K562 (cell line): ENCODE data around the gene PTPN11. TPM values are rescaled to one million over a fixed set of nuclear protein-coding genes. Genes with fewer than 3 reads are reported as not detected.

Experiments
- ARHGAP35 ChIP-seq: fragments of 450-650 bp; IDR thresholded peaks from 2 replicates; pipeline ENCODE4 v1.6.1; 2018; ENCODE audit not compliant: partially characterized antibody
- CBFA2T3 ChIP-seq: fragments of 450-650 bp; IDR thresholded peaks from 2 replicates; pipeline ENCODE4 v1.6.1; 2017
- CREB5 ChIP-seq: fragments of 250-450 bp; sonication (Bioruptor Pico); IDR thresholded peaks from 2 replicates; pipeline ENCODE4 v1.5.0; 2020; ENCODE audit warnings: mild to moderate bottlenecking
- CREBBP ChIP-seq: IDR thresholded peaks from one replicate; pipeline ENCODE4 v1.6.1; 2012; ENCODE audit warnings: low read depth, mild to moderate bottlenecking, control low read depth, inconsistent platforms, low read length
- ELF1 ChIP-seq: fragments of 200-800 bp; sonication (Bioruptor generic); IDR thresholded peaks from 2 replicates; pipeline ENCODE4 v1.6.1; 2016; ENCODE audit warnings: missing genetic modification characterization, missing compliant biosample characterization
- ELK1 ChIP-seq: sonication (generic); formaldehyde crosslinking; IDR thresholded peaks from 2 replicates; pipeline ENCODE4 v1.8.1; 2022; ENCODE audit warnings: missing genetic modification reagents
- EZH2 ChIP-seq: IDR thresholded peaks from 2 replicates; pipeline ENCODE4 v1.6.1; 2012; ENCODE audit warnings: low read depth, mild to moderate bottlenecking, inconsistent platforms, low read length, borderline replicate concordance
- GMEB1 ChIP-seq: fragments of 250-450 bp; sonication (Bioruptor Pico); IDR thresholded peaks from 2 replicates; pipeline ENCODE4 v1.4.0; 2020; ENCODE audit warnings: mild to moderate bottlenecking
- MAFF ChIP-seq: IDR thresholded peaks from 2 replicates; pipeline ENCODE4 v1.6.1; 2012; ENCODE audit warnings: low read length, improper control_type of control experiment
- NR1H2 ChIP-seq: sonication (generic); formaldehyde crosslinking; IDR thresholded peaks from 2 replicates; pipeline ENCODE4 v1.4.0; 2020; ENCODE audit warnings: mild to moderate bottlenecking, missing genetic modification reagents
- PCBP1 ChIP-seq: fragments of 200-400 bp; formaldehyde crosslinking; IDR thresholded peaks from 2 replicates; pipeline ENCODE4 v1.6.1; 2018; ENCODE audit warnings: mild to moderate bottlenecking, low read depth, low read length; ENCODE audit not compliant: poor library complexity, severe bottlenecking
- POLR2AphosphoS2 ChIP-seq: IDR thresholded peaks from 2 replicates; pipeline ENCODE4 v1.6.1; 2012; ENCODE audit warnings: low read length, improper control_type of control experiment
- RAD51 ChIP-seq: fragments of 450-650 bp; IDR thresholded peaks from 2 replicates; pipeline ENCODE4 v1.7.1; 2016; ENCODE audit warnings: low read depth, mild to moderate bottlenecking, borderline replicate concordance
- RBM15 ChIP-seq: fragments of 200-400 bp; formaldehyde crosslinking; IDR thresholded peaks from 2 replicates; pipeline ENCODE4 v1.6.1; 2018; ENCODE audit warnings: mild to moderate bottlenecking, low read length, moderate library complexity; ENCODE audit not compliant: insufficient read depth
- RNF2 ChIP-seq: sonication (generic); IDR thresholded peaks from 2 replicates; pipeline ENCODE4 v1.6.1; 2016
- THAP7 ChIP-seq: fragments of 250-450 bp; sonication (Bioruptor Pico); IDR thresholded peaks from 2 replicates; pipeline ENCODE4 v1.5.0; 2021
- USF1 ChIP-seq: sonication (generic); formaldehyde crosslinking; IDR thresholded peaks from 2 replicates; pipeline ENCODE4 v1.9.0; 2022; ENCODE audit warnings: mild to moderate bottlenecking, missing genetic modification reagents
- WHSC1 ChIP-seq: IDR thresholded peaks from one replicate; pipeline ENCODE4 v1.6.1; 2012; ENCODE audit warnings: low read length, control low read depth, inconsistent platforms
- ZNF518B ChIP-seq: fragments of 250-450 bp; sonication (Bioruptor Pico); IDR thresholded peaks from 2 replicates; pipeline ENCODE4 v1.5.0; 2021; ENCODE audit warnings: mild to moderate bottlenecking, moderate library complexity
- polyA plus RNA-seq, 8 experiments: library from polyadenylated mRNA; depleted of rRNA in 4 of 8; stranded (reverse) in 5 of 8; unstranded in 3 of 8; fragments of >200 nt; fragmentation: Nextera tagmentation in 2 of 8; fragmentation: Illumina TruSeq in 1 of 8; extraction: Ambion mirVana in 2 of 8; extraction: Trizol in 1 of 8; gene quantifications; 2 replicates each; pipeline versions ENCODE4 v1.2.1 to v1.2.3, GENCODE V29; 2011 to 2014; ENCODE audit warnings: inconsistent platforms in 1 of 8, missing spikeins in 1 of 8
- total RNA-seq, 7 experiments: library from RNA; depleted of rRNA in 6 of 7; stranded (reverse); fragments of >200 nt in 6 of 7; fragmentation: Illumina TruSeq in 2 of 7; extraction: Trizol in 2 of 7; gene quantifications; 2 replicates each; pipeline versions ENCODE4 v1.2.1 to v1.2.3, GENCODE V29; 2011 to 2021; ENCODE audit warnings: low replicate concordance in 1 of 7

PTPN11 gene
- total and polyA plus RNA-seq, 9 of the 15 experiments (the other 6 are each of a cell fraction or from before 2014, with no cell fraction given), result 22.5 to 126 (median 79.7) TPM

- TF ChIP-seq ZNF518B (no peak), RBM15 (no peak), ELF1 (tag) (no peak), NR1H2 (CRISPR knock-in tag) (no peak), ARHGAP35 (no peak), USF1 (CRISPR knock-in tag) (no peak), CBFA2T3 (no peak), PCBP1 (no peak), CREBBP (no peak), CREB5 (no peak), GMEB1 (CRISPR knock-in tag) (no peak), EZH2 (no peak), RAD51 (no peak), ELK1 (CRISPR knock-in tag) (no peak), THAP7 (CRISPR knock-in tag) (no peak), WHSC1 (no peak), POLR2AphosphoS2 (peak; percentile 58; the same call in 1 of the 2 replicates), RNF2 (peak; percentile 62; the same call in 1 of the 2 replicates), MAFF (no peak)
Measured at GRCh38 chr12:112381883-112382796, 36.6 kb upstream of the PTPN11 start, which contains the start of gene HECTD4 (continued).
